Measurements from ENCODE around the gene FBXW12.

GRCh38 chr3:48429317-48429959 lies 57.4 kb downstream of the FBXW12 start:
- TF ChIP-seq EZH2phosphoT487 (IDR thresholded peaks at IDR 0.05; ENCODE audit: insufficient read depth, low read depth) = no peak
- no peak for TF ChIP-seq EZH2 (IDR thresholded peaks at IDR 0.05; ENCODE audit: insufficient read depth, poor library complexity, severe bottlenecking)
